ENCODE measurements around the gene BRK1.
"Not testable (repeated sequence)": the region's sequence is repeated elsewhere in the genome, so short reads cannot be mapped to it uniquely, and the experiment has no call there.

BRK1 gene

GRCh38 chr3:10115326-10116137, at the start of gene BRK1:
Gene BRK1 (plus strand): TSS chr3:10115675. CDS start chr3:10115702, 27 bp downstream.
- peak; percentile 51 to 96 (median 88) for DNase-seq

- not testable (repeated sequence) for DNase-seq
Measured at GRCh38 chr3:10070077-10070476, 45.4 kb upstream of the BRK1 start.

GRCh38 chr3:10074666-10075065, 40.8 kb upstream of the BRK1 start:
- no peak for DNase-seq

DNA sequence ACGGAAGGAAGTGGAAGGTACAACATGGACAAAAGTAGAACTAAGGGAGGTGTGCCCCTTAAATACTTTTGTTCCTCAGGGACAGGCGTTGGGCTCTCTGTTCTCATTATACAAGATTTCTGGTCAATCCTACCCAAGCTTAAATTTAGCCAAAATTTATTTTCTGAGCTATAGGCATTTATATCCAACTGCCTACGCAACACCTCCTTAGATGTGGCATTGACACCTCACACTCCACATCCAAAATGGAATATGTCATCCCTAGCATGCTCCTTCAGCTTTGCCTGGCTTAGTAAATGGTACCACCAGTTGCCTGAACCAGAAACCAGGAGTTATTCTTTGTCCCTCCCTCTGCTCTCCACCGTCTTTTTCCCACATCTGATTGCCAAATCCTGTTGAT, 33.6 kb upstream of the BRK1 start:
- DNase-seq, result peak in 3 of 56 donors; percentile 3 to 27 (median 12)

DNA sequence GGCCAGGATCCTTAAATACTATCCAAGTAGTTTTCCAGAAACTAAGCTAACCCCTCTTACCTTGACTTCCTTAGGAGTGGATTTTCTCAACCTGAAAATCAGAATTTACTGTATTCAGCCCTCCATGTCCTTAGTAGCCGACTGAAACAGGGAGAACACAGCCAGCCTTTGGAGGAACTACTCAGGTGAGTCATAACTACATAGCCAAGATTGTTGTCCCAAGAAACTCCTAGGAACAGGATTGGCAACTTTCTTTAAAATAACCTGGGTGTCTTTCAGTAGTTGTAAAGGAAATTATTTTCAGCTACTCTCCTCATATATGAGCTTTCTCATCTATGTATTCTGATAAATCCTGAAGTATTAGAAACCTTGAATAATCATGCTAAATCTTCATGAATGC, 29.7 kb upstream of the BRK1 start:
- no peak for DNase-seq

DNA sequence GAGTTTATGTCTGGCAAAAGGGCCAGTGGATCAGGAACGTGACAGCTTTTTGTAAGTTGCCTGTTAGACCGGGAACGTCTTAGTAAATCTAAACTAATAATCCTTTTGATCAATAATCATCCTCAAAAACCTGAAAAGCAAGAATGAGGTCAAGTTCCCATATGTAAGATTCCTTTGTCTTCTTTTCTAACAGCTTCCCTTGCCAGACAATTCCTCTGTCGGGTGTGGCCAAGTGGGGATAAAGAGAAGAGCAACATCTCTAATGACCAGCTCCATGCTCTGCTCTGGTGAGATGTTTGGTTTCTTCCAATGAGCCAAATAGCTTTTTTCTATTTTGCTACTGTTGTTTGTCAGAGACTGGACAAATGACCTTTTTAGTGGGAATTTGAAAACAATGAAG, 27.2 kb upstream of the BRK1 start:
- DNase-seq, result no peak

- DNase-seq, result no peak
Measured at GRCh38 chr3:10090179-10090578, 25.3 kb upstream of the BRK1 start.

DNA sequence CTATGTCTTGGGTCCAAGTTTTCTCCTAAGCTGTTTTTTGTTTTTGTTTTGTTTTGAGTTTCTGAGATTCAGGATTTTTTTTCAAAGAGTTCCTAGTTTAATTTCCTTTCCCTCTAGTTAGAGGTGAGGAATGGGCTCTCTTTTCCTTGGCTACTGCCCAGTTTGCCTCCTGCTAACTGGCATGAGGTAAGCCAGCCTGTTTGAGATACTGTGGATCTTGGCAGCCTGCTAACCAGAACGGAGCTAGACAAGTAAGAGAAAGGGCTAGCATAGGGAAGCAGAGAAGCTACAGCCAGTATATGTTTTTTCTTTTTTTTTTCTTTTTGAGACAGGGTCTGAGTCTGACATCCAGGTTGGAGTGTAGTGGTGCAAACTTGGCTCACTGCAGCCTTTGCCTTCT, 24.7 kb upstream of the BRK1 start:
- DNase-seq, result not testable (repeated sequence)

- DNase-seq, result not testable (repeated sequence)
Measured at GRCh38 chr3:10091387-10091786, 24.1 kb upstream of the BRK1 start.

- DNase-seq, result no peak
Measured at GRCh38 chr3:10093678-10094077, 21.8 kb upstream of the BRK1 start.

- no peak for DNase-seq
Measured at GRCh38 chr3:10099041-10099440, 16.4 kb upstream of the BRK1 start.

GRCh38 chr3:10106919-10107318, 8.6 kb upstream of the BRK1 start:
- no peak for DNase-seq

DNA sequence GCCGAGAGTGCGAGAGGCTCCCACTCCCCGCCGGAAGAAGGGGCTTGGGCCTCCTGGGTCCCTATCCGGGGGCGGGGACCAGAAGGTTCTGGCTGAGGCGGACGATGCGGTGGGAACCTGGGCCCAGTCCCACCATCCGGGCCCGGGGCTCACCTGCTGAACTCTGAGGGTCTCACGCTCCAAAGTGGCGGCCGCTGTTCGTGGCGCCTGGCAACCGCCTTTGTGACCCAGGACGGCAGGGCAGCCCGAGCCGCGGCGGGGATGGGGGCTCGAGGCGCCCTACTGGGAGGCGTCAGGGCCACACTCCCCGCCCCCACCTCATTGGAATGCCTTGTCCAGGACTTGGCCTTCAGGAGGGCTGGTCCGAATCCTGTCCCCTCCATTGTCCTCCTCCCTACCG, 7.4 kb upstream of the BRK1 start, which contains the start of gene FANCD2OS:
Gene FANCD2OS (minus strand): TSS at position 165 of the 400 bp plus-strand sequence. CDS start 3,481 bp downstream, outside the sequence.
- DNase-seq, result no peak

DNA sequence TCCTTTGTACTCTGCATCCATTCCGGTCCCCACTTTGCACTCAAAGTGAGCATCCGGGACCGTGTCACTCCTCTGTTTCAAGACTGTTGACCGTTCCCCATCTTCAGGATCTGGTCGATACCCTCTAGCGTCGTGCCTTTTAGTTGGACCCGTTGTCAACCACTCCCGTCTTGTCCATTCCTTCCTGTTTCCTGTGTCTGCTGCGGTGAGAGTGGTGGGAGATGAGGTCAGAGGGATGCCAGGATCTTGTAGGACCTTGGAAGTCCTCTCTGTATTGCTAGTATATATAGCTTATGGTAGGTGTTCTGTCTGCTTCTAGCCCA, 624 bp downstream of the BRK1 start:
- DNase-seq, result peak in 2 of 56 donors; percentile 18 to 32

GRCh38 chr3:10116928-10117327, 1.5 kb downstream of the BRK1 start:
- no peak for DNase-seq

DNA sequence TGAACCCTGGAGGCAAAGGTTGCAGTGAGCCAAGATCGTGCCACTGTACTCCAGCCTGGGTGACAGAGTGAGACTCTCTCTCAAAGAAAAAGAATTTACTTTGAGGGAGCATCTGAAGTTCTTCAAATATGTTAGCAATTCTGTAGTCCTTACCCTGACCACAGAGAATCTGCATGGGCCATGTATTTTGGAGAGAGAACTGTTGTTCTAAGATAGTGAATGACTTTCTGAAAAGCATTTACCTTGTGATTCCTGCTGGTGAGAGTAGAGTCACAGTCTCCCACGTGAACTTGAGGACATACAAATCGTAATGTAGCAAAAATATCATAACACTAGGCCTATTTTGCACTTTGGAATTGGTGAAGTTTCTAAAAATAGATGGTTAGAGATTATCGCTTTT, 3.9 kb downstream of the BRK1 start:
- no peak for DNase-seq

DNA sequence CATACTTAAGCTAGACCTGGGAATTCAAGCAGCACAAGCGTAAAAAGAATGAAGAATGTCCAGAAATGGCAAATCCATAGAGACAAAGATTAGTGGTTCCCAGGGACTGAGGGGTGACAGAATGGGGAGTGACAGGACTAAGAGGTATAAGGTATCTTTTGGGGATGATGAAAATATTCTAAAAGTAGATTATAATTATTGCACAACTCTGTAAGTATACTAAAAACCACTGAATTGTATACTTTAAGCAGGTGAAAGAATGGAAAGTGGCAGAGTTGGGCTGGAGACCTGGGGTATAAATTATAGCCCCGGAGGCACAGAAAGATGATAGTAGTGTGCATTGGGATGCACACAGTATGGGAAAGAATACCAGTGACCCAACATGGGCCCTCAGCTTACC, 5.6 kb downstream of the BRK1 start:
- no peak for DNase-seq

GRCh38 chr3:10122724-10123123, 7.2 kb downstream of the BRK1 start:
- no peak for DNase-seq

- DNase-seq, result not testable (repeated sequence)
Measured at GRCh38 chr3:10135872-10136271, 20.4 kb downstream of the BRK1 start.

- no peak for DNase-seq
Measured at GRCh38 chr3:10136426-10137005, 21.0 kb downstream of the BRK1 start.

GRCh38 chr3:10137178-10137577, 21.7 kb downstream of the BRK1 start:
- DNase-seq, result no peak

GRCh38 chr3:10140996-10141546, 25.6 kb downstream of the BRK1 start:
- DNase-seq, result no peak

Measured in amygdala (tissue), 56 donors.